Measurements from ENCODE around the gene PRAMEF17. TPM values are rescaled to one million over a fixed set of nuclear protein-coding genes. Genes with fewer than 3 reads are reported as not detected.
"Not testable (repeated sequence)": the region's sequence is repeated elsewhere in the genome, so short reads cannot be mapped to it uniquely, and the experiment has no call there.

The PRAMEF17 gene
- total RNA-seq, 2 donors from 2014 or later: not detected

- DNase-seq: no peak
- TF ChIP-seq POLR2A (IDR thresholded peaks at IDR 0.05): no peak
- no peak for TF ChIP-seq CTCF (IDR thresholded peaks at IDR 0.05)
- Histone ChIP-seq H3K9me3 (no peaks in the 10 kb centered on the region), H3K27ac (no peak overlapping the region), H3K36me3 (replicated peaks in 1 of 2; ENCODE audit: insufficient read depth in 1 of 2, low read depth in 2 of 2) (no peaks in the 10 kb centered on the region), H3K4me3 (no peak overlapping the region), H3K4me1 (no peaks in the 10 kb centered on the region), H3K27me3 (no peaks in the 10 kb centered on the region)
- WGBS, 2 donors: 45 to 55% methylated on average over 3 of the region's 3 CpGs
- intact Hi-C loops (cut with DNase I): no loop called here
- ATAC-seq: no peak
Observed at GRCh38 chr1:13432251-13432650, 42.8 kb downstream of the PRAMEF17 start.

DNA sequence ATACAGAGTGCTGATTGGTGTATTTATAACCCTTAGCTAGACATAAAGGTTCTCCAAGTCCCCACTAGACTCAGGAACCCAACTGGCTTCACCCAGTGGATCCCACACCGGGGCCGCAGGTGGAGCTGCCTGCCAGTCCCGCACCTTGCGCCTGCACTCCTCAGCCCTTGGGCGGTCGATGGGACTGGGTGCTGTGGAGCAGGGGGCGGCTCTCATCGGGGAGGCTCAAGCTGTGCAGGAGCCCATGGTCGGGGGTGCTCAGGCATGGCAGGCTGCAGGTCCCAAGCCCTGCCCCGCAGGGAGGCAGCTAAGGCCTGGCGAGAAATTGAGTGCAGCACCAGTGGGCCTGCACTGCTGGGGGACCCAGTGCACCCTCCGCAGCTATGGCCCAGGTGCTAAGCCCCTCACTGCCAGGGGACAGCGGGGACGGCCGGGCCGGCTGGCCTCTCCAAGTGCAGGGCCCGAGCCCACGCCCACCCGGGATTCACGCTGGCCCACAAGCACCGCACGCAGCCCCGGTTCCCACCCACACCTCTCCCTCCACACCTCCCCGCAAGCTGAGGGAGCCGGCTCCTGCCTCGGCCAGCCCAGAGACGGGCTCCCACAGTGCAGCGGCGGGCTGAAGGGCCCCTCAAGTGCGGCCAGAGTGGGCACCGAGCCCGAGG is 44.4 kb downstream of the PRAMEF17 start:
- H3K27me3 ChIP-seq; H3K27ac ChIP-seq; H3K4me3 ChIP-seq; DNase-seq; ATAC-seq; H3K36me3 ChIP-seq (replicated peaks in 1 of 2; ENCODE audit: insufficient read depth in 1 of 2, low read depth in 2 of 2); H3K9me3 ChIP-seq; intact Hi-C loops (cut with DNase I); H3K4me1 ChIP-seq: not testable (repeated sequence)
- WGBS, 2 donors: 40 to 84% methylated on average over 1 to 27 of the region's 32 CpGs

DNA sequence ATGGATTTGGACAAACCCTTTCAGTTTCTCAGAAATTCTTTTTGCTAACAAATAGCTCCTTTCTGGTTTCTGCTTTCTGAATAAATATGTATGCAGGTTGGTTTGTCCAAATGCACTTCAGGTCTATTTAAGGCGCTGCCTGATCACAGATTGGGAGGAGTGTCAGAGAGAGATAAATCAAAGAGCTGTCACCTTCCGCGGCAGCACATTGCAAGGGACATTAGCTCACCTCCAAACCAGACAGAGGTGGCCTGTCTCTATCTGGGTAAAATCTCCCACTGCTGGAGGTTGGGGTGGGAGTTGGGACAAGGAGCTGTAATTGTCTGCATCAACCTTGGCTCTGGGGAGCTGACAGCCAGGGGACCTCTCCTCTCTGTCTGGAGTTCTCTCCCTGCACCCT is 46.0 kb downstream of the PRAMEF17 start:
- no peaks in the 10 kb centered on the region for H3K4me1 ChIP-seq
- H3K27ac ChIP-seq: no peak overlapping the region
- intact Hi-C loops (cut with DNase I): no loop called here
- no peak overlapping the region for H3K4me3 ChIP-seq
- WGBS, 2 donors: 31 to 35% methylated on average over 3 of the region's 3 CpGs
- no peaks in the 10 kb centered on the region for H3K36me3 ChIP-seq (replicated peaks in 1 of 2; ENCODE audit: insufficient read depth in 1 of 2, low read depth in 2 of 2)
- DNase-seq: no peak
- TF ChIP-seq POLR2A (IDR thresholded peaks at IDR 0.05) (no peak), CTCF (IDR thresholded peaks at IDR 0.05) (no peak)
- H3K9me3 ChIP-seq: no peaks in the 10 kb centered on the region
- H3K27me3 ChIP-seq: no peaks in the 10 kb centered on the region
- ATAC-seq: no peak

- WGBS, 2 donors: 91 to 92% methylated on average over 15 to 26 of the region's 49 CpGs
- H3K27me3 ChIP-seq; H3K4me3 ChIP-seq; H3K4me1 ChIP-seq; H3K27ac ChIP-seq; intact Hi-C loops (cut with DNase I); H3K36me3 ChIP-seq (replicated peaks in 1 of 2; ENCODE audit: insufficient read depth in 1 of 2, low read depth in 2 of 2); ATAC-seq; DNase-seq; H3K9me3 ChIP-seq: not testable (repeated sequence)
Observed at GRCh38 chr1:13439104-13439783, 49.8 kb downstream of the PRAMEF17 start.

Other genes starting within 250 kb of the PRAMEF17 start
- not detected for gene PRAMEF26, start 233.6 kb upstream of the PRAMEF17 start, total RNA-seq
- not detected for gene HNRNPCL4, start 224.0 kb upstream of the PRAMEF17 start, total RNA-seq
- gene PRAMEF9, start 217.8 kb upstream of the PRAMEF17 start, total RNA-seq: not detected
- gene PRAMEF13, start 188.2 kb upstream of the PRAMEF17 start, total RNA-seq: not detected
- gene PRAMEF18, start 163.5 kb upstream of the PRAMEF17 start, total RNA-seq: not detected
- not detected for gene PRAMEF5, start 135.4 kb upstream of the PRAMEF17 start, total RNA-seq
- gene PRAMEF8, start 104.5 kb upstream of the PRAMEF17 start, total RNA-seq: not detected
- not detected for gene PRAMEF33, start 86.1 kb upstream of the PRAMEF17 start, total RNA-seq
- not detected for gene PRAMEF15, start 74.1 kb upstream of the PRAMEF17 start, total RNA-seq
- gene PRAMEF14, start 42.5 kb upstream of the PRAMEF17 start, total RNA-seq: not detected
- gene PRAMEF19, start 17.7 kb upstream of the PRAMEF17 start, total RNA-seq: not detected
- not detected for gene PRAMEF20, start 20.8 kb downstream of the PRAMEF17 start, total RNA-seq
- not detected for gene LRRC38, start 124.4 kb downstream of the PRAMEF17 start, total RNA-seq
- 1 to 10 TPM; 7.5 to 9.9 TPM for gene PDPN, start 194.2 kb downstream of the PRAMEF17 start, total RNA-seq

Measured in body of pancreas (tissue), 4 donors.